ENCODE data around the gene AGAP3. TPM values are rescaled to one million over a fixed set of nuclear protein-coding genes. Genes with fewer than 3 reads are reported as not detected.

Gene AGAP3
- total RNA-seq, 1 donor from 2014 or later, result 156 TPM

DNA sequence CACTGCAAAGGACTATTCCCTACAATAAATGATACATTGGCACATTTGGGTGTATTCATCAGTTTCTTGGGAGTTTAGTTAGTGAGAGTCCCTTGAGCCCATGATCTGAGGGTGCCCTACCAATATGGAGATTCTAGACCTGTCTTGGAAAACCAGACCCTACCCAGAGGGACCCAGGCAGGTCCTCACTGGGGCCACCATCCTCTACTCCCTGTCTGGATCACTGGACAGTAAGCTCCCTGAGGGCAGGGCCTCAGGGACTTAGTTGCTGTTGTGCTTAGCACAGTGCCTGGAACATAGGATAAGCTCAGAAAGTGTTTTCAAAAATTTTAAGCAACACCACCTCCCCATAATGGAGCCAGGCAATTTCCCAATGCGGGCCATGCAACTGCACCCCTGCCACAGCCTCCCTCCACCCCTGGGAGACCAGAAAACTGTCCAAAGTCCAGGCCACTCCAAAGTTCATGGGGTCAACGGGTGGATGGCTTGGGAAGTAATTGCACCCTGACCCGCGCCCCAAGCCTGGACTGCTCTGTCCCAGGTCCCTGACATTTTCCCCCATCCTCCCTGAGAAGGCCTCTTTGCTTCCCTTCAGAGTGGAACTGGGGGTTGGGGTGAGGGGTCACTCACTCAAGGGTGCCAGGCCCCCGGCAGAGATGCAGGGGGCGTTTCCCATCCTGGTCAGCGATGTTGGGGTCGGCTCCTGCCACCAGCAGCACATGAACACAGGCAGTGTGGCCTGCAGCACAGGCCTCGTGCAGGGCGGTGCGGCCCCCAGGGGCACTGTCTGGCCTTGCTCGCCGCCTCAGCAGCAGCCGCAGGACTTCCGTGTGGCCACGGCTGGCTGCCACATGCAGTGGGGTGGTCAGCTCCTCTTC lies 99.7 kb downstream of the AGAP3 start:
- Mint-ChIP-seq H3K4me1 (ENCODE audit: low read depth, unreplicated experiment) (no peaks in the 10 kb centered on the region), H3K27ac (ENCODE audit: unreplicated experiment) (no peak overlapping the region), H3K9me3 (ENCODE audit: unreplicated experiment) (peaks cover 9% of the 10 kb centered on the region), H3K27me3 (ENCODE audit: low read depth, unreplicated experiment) (peaks cover 52% of the 10 kb centered on the region), H3K36me3 (ENCODE audit: low read depth, unreplicated experiment) (peaks cover 2% of the 10 kb centered on the region), H3K4me3 (ENCODE audit: unreplicated experiment) (no peak overlapping the region)
- no peaks in the 10 kb centered on the region for H4K20me1 ChIP-seq (ENCODE audit: insufficient read depth, low read length)
- H3K4me2 ChIP-seq (ENCODE audit: low read length), result no peak overlapping the region
- TF ChIP-seq, protein P1, sequence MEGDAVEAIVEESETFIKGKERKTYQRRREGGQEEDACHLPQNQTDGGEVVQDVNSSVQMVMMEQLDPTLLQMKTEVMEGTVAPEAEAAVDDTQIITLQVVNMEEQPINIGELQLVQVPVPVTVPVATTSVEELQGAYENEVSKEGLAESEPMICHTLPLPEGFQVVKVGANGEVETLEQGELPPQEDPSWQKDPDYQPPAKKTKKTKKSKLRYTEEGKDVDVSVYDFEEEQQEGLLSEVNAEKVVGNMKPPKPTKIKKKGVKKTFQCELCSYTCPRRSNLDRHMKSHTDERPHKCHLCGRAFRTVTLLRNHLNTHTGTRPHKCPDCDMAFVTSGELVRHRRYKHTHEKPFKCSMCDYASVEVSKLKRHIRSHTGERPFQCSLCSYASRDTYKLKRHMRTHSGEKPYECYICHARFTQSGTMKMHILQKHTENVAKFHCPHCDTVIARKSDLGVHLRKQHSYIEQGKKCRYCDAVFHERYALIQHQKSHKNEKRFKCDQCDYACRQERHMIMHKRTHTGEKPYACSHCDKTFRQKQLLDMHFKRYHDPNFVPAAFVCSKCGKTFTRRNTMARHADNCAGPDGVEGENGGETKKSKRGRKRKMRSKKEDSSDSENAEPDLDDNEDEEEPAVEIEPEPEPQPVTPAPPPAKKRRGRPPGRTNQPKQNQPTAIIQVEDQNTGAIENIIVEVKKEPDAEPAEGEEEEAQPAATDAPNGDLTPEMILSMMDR (IDR thresholded peaks at IDR 0.05; ENCODE audit: insufficient read depth, low read depth, low read length), result no peak
- no peak for TF ChIP-seq EZH2 (IDR thresholded peaks at IDR 0.05; ENCODE audit: insufficient read depth, low read length)
- no peak overlapping the region for H3K27ac ChIP-seq (ENCODE audit: low read depth, low read length)
- H2AFZ ChIP-seq (ENCODE audit: low read depth, low read length), result no peak overlapping the region
- FAIRE-seq, result no peak
- no peak overlapping the region for H3K9ac ChIP-seq (ENCODE audit: low read length)
- peaks cover 20% of the 10 kb centered on the region for H3K27me3 ChIP-seq (ENCODE audit: insufficient read depth, low read length)
- DNase-seq (ENCODE audit: low read depth), result no peak
- H3K36me3 ChIP-seq (ENCODE audit: insufficient read depth, low read length), result no peaks in the 10 kb centered on the region
- no peaks in the 10 kb centered on the region for H3K9me3 ChIP-seq (ENCODE audit: insufficient read depth, low read depth, low read length)
- no peaks in the 10 kb centered on the region for H3K4me1 ChIP-seq (ENCODE audit: insufficient read depth, low read length)
- no peak overlapping the region for H3K4me3 ChIP-seq (ENCODE audit: insufficient read depth, low read depth, low read length)
- H3K79me2 ChIP-seq (ENCODE audit: insufficient read depth, low read length), result no peaks in the 10 kb centered on the region

DNA sequence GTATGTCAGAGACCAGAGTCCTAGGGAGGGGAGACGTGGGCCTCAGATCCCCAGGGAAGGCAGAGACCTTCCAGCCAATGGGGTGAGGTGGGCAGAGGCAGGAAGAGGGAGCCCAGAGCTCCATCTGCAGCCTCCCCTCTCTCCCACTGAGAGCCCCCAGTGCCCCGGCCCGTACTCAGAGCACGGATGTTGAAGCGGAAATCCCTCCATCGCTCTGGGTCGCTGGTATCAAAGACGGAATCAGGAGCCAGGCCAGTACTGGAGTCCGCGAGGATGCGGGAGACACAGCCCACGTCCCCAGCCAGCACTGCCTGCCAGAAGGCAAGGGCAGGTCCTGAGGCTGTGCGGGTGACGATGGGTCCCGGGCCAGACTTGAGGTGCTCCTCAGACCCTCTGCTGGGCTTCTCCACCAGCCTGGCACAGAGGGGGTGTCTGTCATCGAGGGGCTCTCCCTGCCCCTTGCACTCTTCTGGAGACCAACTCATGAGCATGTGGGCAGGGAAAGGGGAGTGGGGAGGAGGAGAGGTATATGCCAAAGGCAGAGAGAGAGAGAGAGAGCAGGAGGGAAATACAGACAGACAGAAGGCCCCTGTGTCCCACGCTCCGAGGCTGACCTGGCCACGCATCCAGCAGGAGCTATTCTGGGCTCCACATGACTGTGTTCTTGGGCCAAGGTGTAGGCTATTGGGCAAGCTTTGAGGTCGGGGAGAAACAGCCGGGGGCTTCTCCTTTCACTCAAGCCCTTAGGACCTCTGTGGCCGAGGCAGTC lies 100.5 kb downstream of the AGAP3 start, which contains the start of gene ASB10:
Gene ASB10 (minus strand): TSS at position 611 of the 769 bp plus-strand sequence. CDS start 120 bp downstream, at position 491.
- no peak within 1 kb of the TSS for H2AFZ ChIP-seq (ENCODE audit: low read depth, low read length)
- no peaks in the 10 kb centered on the region for H3K4me1 ChIP-seq (ENCODE audit: insufficient read depth, low read length)
- H3K27me3 ChIP-seq (ENCODE audit: insufficient read depth, low read length), result peaks cover 21% of the 10 kb centered on the region
- no peaks in the 10 kb centered on the region for H3K4me1 Mint-ChIP-seq (ENCODE audit: low read depth, unreplicated experiment)
- no peak for FAIRE-seq
- no peak within 1 kb of the TSS for H3K4me2 ChIP-seq (ENCODE audit: low read length)
- H4K20me1 ChIP-seq (ENCODE audit: insufficient read depth, low read length), result no peaks in the 10 kb centered on the region
- no peak for TF ChIP-seq EZH2 (IDR thresholded peaks at IDR 0.05; ENCODE audit: insufficient read depth, low read length)
- TF ChIP-seq, protein P1 (IDR thresholded peaks at IDR 0.05; ENCODE audit: insufficient read depth, low read depth, low read length), result no peak
- peaks cover 9% of the 10 kb centered on the region for H3K9me3 Mint-ChIP-seq (ENCODE audit: unreplicated experiment)
- no peaks in the 10 kb centered on the region for H3K79me2 ChIP-seq (ENCODE audit: insufficient read depth, low read length)
- DNase-seq (ENCODE audit: low read depth), result no peak
- no peaks in the 10 kb centered on the region for H3K36me3 ChIP-seq (ENCODE audit: insufficient read depth, low read length)
- no peak within 1 kb of the TSS for H3K4me3 ChIP-seq (ENCODE audit: insufficient read depth, low read depth, low read length)
- H3K27me3 Mint-ChIP-seq (ENCODE audit: low read depth, unreplicated experiment), result peaks cover 53% of the 10 kb centered on the region
- H3K36me3 Mint-ChIP-seq (ENCODE audit: low read depth, unreplicated experiment), result peaks cover 2% of the 10 kb centered on the region
- H3K27ac Mint-ChIP-seq (ENCODE audit: unreplicated experiment), result no peak within 1 kb of the TSS
- no peak within 1 kb of the TSS for H3K4me3 Mint-ChIP-seq (ENCODE audit: unreplicated experiment)
- no peak within 1 kb of the TSS for H3K27ac ChIP-seq (ENCODE audit: low read depth, low read length)
- H3K9ac ChIP-seq (ENCODE audit: low read length), result no peak within 1 kb of the TSS
- no peaks in the 10 kb centered on the region for H3K9me3 ChIP-seq (ENCODE audit: insufficient read depth, low read depth, low read length)

All from astrocyte (in vitro differentiated cells and primary cell).